ENCODE measurements around the gene QKI. TPM values are rescaled to one million over a fixed set of nuclear protein-coding genes. Genes with fewer than 3 reads are reported as not detected.

Gene QKI
- total and polyA plus RNA-seq, 2 donors (not counting 3 experiments of a cell fraction or from before 2014, with no cell fraction given), result 178 to 232 TPM

- no peaks in the 10 kb centered on the region for H3K36me3 ChIP-seq (ENCODE audit: control insufficient read depth in 2 of 2, extremely low read depth in 1 of 2, insufficient read depth in 2 of 2, low read length in 2 of 2)
- no peak overlapping the region for H3K4me3 ChIP-seq (replicated peaks in 1 of 3; ENCODE audit: insufficient read depth in 1 of 3, low read depth in 1 of 3, low read length in 3 of 3)
- no peaks in the 10 kb centered on the region for H3K9me3 ChIP-seq (replicated peaks; ENCODE audit: control insufficient read depth, insufficient read depth, low read length)
- no peak overlapping the region for H3K4me2 ChIP-seq (ENCODE audit: insufficient read depth, low read length)
- H3K27me3 ChIP-seq (ENCODE audit: control insufficient read depth in 2 of 2, insufficient read depth in 2 of 2, low read length in 2 of 2), result no peaks in the 10 kb centered on the region
- H3K4me1 ChIP-seq (ENCODE audit: control insufficient read depth, extremely low read depth, insufficient read depth, low read length), result no peaks in the 10 kb centered on the region
- no peak for DNase-seq (ENCODE audit: low read depth, low spot score)
- H3K79me2 ChIP-seq (ENCODE audit: control insufficient read depth, insufficient read depth, low read length), result peaks cover 89% of the 10 kb centered on the region
- POLR2A ChIA-PET, result no interaction called here
- no peaks in the 10 kb centered on the region for H3K9me1 ChIP-seq (replicated peaks; ENCODE audit: control insufficient read depth, extremely low read depth, insufficient read depth, low read length)
- CTCF ChIA-PET, result no interaction called here
- dilution Hi-C loops (cut with MboI; ENCODE audit: extremely low pct_ligation_motif_present, low sequenced_read_pairs) (no loop called here), intact Hi-C loops (cut with micrococcal nuclease) (no loop called here)
- no peak overlapping the region for H3K9ac ChIP-seq (replicated peaks; ENCODE audit: extremely low read depth, insufficient read depth, low read length)
- H4K20me1 ChIP-seq (replicated peaks; ENCODE audit: control insufficient read depth, extremely low read depth, insufficient read depth, low read length), result peaks cover 21% of the 10 kb centered on the region
- BruUV-seq (replicated peaks), result no TSS peak
- FAIRE-seq, result no peak
- no peak overlapping the region for H2AFZ ChIP-seq (ENCODE audit: low read depth, low read length)
- TF ChIP-seq POLR2A (IDR thresholded peaks at IDR 0.05; ENCODE audit: low read depth, low read length) (no peak), FOS (IDR thresholded peaks at IDR 0.05; ENCODE audit: borderline replicate concordance, insufficient read depth, low read length) (no peak), CTCF (IDR thresholded peaks at IDR 0.05; ENCODE audit: extremely low read depth in 1 of 2, insufficient read depth in 1 of 2, low read depth in 1 of 2, low read length in 2 of 2) (no peak), MAX (IDR thresholded peaks at IDR 0.05; ENCODE audit: insufficient read depth, insufficient read length) (no peak), JUN (IDR thresholded peaks at IDR 0.05; ENCODE audit: borderline replicate concordance, insufficient read depth, insufficient read length, low read depth) (no peak), POLR2AphosphoS5 (IDR thresholded peaks at IDR 0.05; ENCODE audit: insufficient read depth, low read depth, low read length) (no peak), EZH2 (IDR thresholded peaks at IDR 0.05; ENCODE audit: borderline replicate concordance, low read depth, low read length, severe bottlenecking) (no peak), GATA2 (IDR thresholded peaks at IDR 0.05; ENCODE audit: insufficient read depth, insufficient read length, low read depth, low read length) (no peak), MYC (IDR thresholded peaks at IDR 0.05; ENCODE audit: low read depth, low read length) (no peak)
- H3K27ac ChIP-seq (ENCODE audit: insufficient read depth, low read depth, low read length), result no peak overlapping the region
Measured at GRCh38 chr6:163520956-163521355, 106.4 kb downstream of the QKI start.

Measured in endothelial cell of umbilical vein (primary cell).